ENCODE results near the gene TAMM41.

- TF ChIP-seq CTCF (IDR thresholded peaks at IDR 0.05) (no peak), POLR2A (IDR thresholded peaks at IDR 0.05) (no peak)
Observed at GRCh38 chr3:11776346-11776745, 70.3 kb downstream of the TAMM41 start.
